Measurements from ENCODE around the gene ROM1.

The ROM1 gene

DNA sequence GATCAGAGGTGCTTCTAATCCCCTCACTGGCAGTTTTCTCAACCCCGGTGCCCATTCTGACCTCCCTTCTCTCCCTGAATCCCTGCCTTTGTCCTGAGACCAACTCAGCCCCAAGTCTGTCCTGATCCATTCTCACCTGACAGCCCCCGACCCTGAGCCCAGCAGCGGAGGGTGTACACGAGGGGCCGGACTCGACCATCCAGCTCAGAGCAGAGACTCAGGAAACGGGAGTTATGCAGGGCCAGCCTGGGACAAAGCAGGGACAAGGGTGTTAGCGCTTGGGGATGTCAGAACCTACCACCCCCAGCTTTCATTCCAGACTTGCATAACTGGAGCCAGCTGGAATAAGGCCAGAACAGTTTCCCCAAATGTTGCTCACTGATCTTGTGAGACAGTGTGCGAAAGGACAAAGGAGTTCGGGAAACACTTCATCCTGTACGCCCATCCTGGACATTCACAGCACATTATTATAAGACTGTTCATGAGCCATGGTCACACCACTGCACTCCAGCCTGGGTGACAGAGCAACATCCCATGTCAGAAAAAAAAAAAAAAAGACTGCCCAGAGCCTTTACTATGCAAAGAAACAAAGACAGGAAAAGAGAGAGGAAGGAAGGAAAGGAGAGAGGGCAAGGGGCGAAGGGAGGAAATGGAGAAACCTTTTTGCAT, 35.9 kb upstream of the ROM1 start:
- Histone ChIP-seq H3K4me3 (ENCODE audit: low read depth, low read length, poor library complexity, severe bottlenecking) (no peak overlapping the region), H3K9me2 (ENCODE audit: low read depth, low read length) (no peaks in the 10 kb centered on the region), H3K27me3 (ENCODE audit: insufficient read depth, low read length) (no peaks in the 10 kb centered on the region), H3K4me2 (ENCODE audit: low read length) (no peak overlapping the region), H2AFZ (ENCODE audit: low read length) (no peak overlapping the region), H4K20me1 (ENCODE audit: insufficient read depth, low read length) (no peaks in the 10 kb centered on the region), H3K27ac (ENCODE audit: low read depth, low read length, poor library complexity, severe bottlenecking) (no peak overlapping the region), H3K79me2 (ENCODE audit: insufficient read depth, low read length) (peaks cover 13% of the 10 kb centered on the region), H3K9ac (ENCODE audit: low read length) (no peak overlapping the region), H3K4me1 (ENCODE audit: insufficient read depth, low read length, severe bottlenecking) (peaks cover 22% of the 10 kb centered on the region), H3K9me3 (ENCODE audit: low read length) (no peaks in the 10 kb centered on the region), H3K36me3 (ENCODE audit: insufficient read depth, low read length) (peaks cover 65% of the 10 kb centered on the region), H3F3A (ENCODE audit: insufficient read depth, low read length) (no peaks in the 10 kb centered on the region)
- TF ChIP-seq, protein P1, sequence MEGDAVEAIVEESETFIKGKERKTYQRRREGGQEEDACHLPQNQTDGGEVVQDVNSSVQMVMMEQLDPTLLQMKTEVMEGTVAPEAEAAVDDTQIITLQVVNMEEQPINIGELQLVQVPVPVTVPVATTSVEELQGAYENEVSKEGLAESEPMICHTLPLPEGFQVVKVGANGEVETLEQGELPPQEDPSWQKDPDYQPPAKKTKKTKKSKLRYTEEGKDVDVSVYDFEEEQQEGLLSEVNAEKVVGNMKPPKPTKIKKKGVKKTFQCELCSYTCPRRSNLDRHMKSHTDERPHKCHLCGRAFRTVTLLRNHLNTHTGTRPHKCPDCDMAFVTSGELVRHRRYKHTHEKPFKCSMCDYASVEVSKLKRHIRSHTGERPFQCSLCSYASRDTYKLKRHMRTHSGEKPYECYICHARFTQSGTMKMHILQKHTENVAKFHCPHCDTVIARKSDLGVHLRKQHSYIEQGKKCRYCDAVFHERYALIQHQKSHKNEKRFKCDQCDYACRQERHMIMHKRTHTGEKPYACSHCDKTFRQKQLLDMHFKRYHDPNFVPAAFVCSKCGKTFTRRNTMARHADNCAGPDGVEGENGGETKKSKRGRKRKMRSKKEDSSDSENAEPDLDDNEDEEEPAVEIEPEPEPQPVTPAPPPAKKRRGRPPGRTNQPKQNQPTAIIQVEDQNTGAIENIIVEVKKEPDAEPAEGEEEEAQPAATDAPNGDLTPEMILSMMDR (IDR thresholded peaks at IDR 0.05; ENCODE audit: low read length): no peak
- TF ChIP-seq EZH2 (IDR thresholded peaks at IDR 0.05; ENCODE audit: borderline replicate concordance, low read length): no peak

DNA sequence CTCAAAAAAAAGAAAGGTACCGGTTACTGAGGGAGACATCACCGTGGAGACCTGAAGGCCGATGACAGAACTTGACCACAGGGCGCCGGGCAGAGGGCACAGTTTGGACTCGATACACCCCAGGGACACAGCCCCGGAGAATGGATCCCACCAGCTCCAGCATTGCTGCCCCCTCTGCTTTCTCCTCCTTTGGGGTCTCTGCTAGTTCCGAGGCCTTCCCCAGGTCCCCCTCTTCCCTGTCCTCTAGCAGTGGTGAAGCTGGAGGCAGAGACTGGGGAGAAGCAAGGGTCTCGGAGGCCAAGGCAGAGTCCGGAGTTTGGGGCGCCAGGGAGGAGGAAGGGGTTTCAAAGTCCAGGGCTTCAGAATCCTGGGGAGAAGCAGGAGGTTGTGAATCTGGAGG, 34.5 kb upstream of the ROM1 start:
- Histone ChIP-seq H3K27ac (ENCODE audit: low read depth, low read length, poor library complexity, severe bottlenecking) (no peak overlapping the region), H3K27me3 (ENCODE audit: insufficient read depth, low read length) (no peaks in the 10 kb centered on the region), H3K4me3 (ENCODE audit: low read depth, low read length, poor library complexity, severe bottlenecking) (no peak overlapping the region), H3K4me2 (ENCODE audit: low read length) (no peak overlapping the region), H3K9me3 (ENCODE audit: low read length) (no peaks in the 10 kb centered on the region), H3K9me2 (ENCODE audit: low read depth, low read length) (no peaks in the 10 kb centered on the region), H3F3A (ENCODE audit: insufficient read depth, low read length) (no peaks in the 10 kb centered on the region), H3K9ac (ENCODE audit: low read length) (no peak overlapping the region), H3K36me3 (ENCODE audit: insufficient read depth, low read length) (peaks cover 68% of the 10 kb centered on the region), H3K4me1 (ENCODE audit: insufficient read depth, low read length, severe bottlenecking) (peaks cover 15% of the 10 kb centered on the region), H2AFZ (ENCODE audit: low read length) (no peak overlapping the region), H3K79me2 (ENCODE audit: insufficient read depth, low read length) (no peaks in the 10 kb centered on the region), H4K20me1 (ENCODE audit: insufficient read depth, low read length) (no peaks in the 10 kb centered on the region)
- TF ChIP-seq EZH2 (IDR thresholded peaks at IDR 0.05; ENCODE audit: borderline replicate concordance, low read length): no peak
- TF ChIP-seq, protein P1 (IDR thresholded peaks at IDR 0.05; ENCODE audit: low read length): no peak

DNA sequence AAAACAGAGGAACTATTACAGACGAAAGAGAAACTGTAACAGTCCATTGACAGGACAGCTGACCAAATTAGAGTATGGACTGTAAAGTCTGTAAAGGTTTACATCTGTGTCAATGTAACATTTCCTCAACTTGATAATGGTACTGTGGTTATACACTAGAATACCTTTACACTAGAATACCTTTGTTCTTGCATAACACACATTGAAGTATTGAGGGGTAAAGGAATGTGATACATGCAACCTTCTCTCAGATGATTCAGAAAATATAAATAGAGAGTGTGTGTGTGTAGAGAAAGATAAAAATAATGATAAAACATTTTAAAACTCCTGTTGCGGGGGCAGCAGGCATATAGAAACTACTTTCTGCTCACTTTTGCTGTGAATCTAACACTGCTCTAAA, 33.8 kb upstream of the ROM1 start:
- H3K79me2 ChIP-seq (ENCODE audit: insufficient read depth, low read length): no peaks in the 10 kb centered on the region
- H3K9me3 ChIP-seq (ENCODE audit: low read length): no peaks in the 10 kb centered on the region
- peaks cover 15% of the 10 kb centered on the region for H3K4me1 ChIP-seq (ENCODE audit: insufficient read depth, low read length, severe bottlenecking)
- H3K27me3 ChIP-seq (ENCODE audit: insufficient read depth, low read length): no peaks in the 10 kb centered on the region
- H3K4me2 ChIP-seq (ENCODE audit: low read length): no peak overlapping the region
- H2AFZ ChIP-seq (ENCODE audit: low read length): no peak overlapping the region
- peaks cover 75% of the 10 kb centered on the region for H3K36me3 ChIP-seq (ENCODE audit: insufficient read depth, low read length)
- H3K9me2 ChIP-seq (ENCODE audit: low read depth, low read length): no peaks in the 10 kb centered on the region
- H4K20me1 ChIP-seq (ENCODE audit: insufficient read depth, low read length): no peaks in the 10 kb centered on the region
- H3K4me3 ChIP-seq (ENCODE audit: low read depth, low read length, poor library complexity, severe bottlenecking): no peak overlapping the region
- H3K9ac ChIP-seq (ENCODE audit: low read length): no peak overlapping the region
- no peaks in the 10 kb centered on the region for H3F3A ChIP-seq (ENCODE audit: insufficient read depth, low read length)
- H3K27ac ChIP-seq (ENCODE audit: low read depth, low read length, poor library complexity, severe bottlenecking): no peak overlapping the region
- no peak for TF ChIP-seq EZH2 (IDR thresholded peaks at IDR 0.05; ENCODE audit: borderline replicate concordance, low read length)
- TF ChIP-seq, protein P1 (IDR thresholded peaks at IDR 0.05; ENCODE audit: low read length): no peak
